Measurements from ENCODE around the gene TAB3. TPM values are rescaled to one million over a fixed set of nuclear protein-coding genes. Genes with fewer than 3 reads are reported as not detected.

TAB3 gene
- total RNA-seq: 27.6 TPM

GRCh38 chrX:30889147-30890140, at the start of gene TAB3:
Gene TAB3 (minus strand): TSS chrX:30889254. CDS start chrX:30859588, 29,666 bp downstream.
- DNase-seq (ENCODE audit: low spot score): peak; percentile 95

GRCh38 chrX:30938295-30938694, 49.2 kb upstream of the TAB3 start:
- no peak for DNase-seq (ENCODE audit: low spot score)

GRCh38 chrX:30935985-30936384, 46.9 kb upstream of the TAB3 start:
- DNase-seq (ENCODE audit: low spot score): no peak

GRCh38 chrX:30931920-30932319, 42.9 kb upstream of the TAB3 start:
- DNase-seq (ENCODE audit: low spot score): no peak

- no peak for DNase-seq (ENCODE audit: low spot score)
These were observed 41.6 kb upstream of the TAB3 start for GRCh38 chrX:30930679-30931078.

- DNase-seq (ENCODE audit: low spot score): no peak
These were observed 41.1 kb upstream of the TAB3 start for GRCh38 chrX:30930143-30930542.

GRCh38 chrX:30920271-30920670, 31.2 kb upstream of the TAB3 start:
- no peak for DNase-seq (ENCODE audit: low spot score)

GRCh38 chrX:30918480-30918879, 29.4 kb upstream of the TAB3 start:
- DNase-seq (ENCODE audit: low spot score): no peak

GRCh38 chrX:30913492-30913891, 24.4 kb upstream of the TAB3 start:
- DNase-seq (ENCODE audit: low spot score): no peak

GRCh38 chrX:30910124-30910860, 21.2 kb upstream of the TAB3 start:
- no peak for DNase-seq (ENCODE audit: low spot score)

GRCh38 chrX:30906726-30907125, 17.7 kb upstream of the TAB3 start:
- DNase-seq (ENCODE audit: low spot score): no peak

GRCh38 chrX:30905321-30905720, 16.3 kb upstream of the TAB3 start:
- DNase-seq (ENCODE audit: low spot score): no peak

- DNase-seq (ENCODE audit: low spot score): no peak
These were observed 15.6 kb upstream of the TAB3 start for GRCh38 chrX:30904632-30905031.

GRCh38 chrX:30904186-30904585, 15.1 kb upstream of the TAB3 start:
- no peak for DNase-seq (ENCODE audit: low spot score)

GRCh38 chrX:30900227-30900626, 11.2 kb upstream of the TAB3 start:
- DNase-seq (ENCODE audit: low spot score): no peak

GRCh38 chrX:30898886-30899285, 9.8 kb upstream of the TAB3 start:
- no peak for DNase-seq (ENCODE audit: low spot score)

GRCh38 chrX:30895370-30895769, 6.3 kb upstream of the TAB3 start:
- DNase-seq (ENCODE audit: low spot score): no peak

- no peak for DNase-seq (ENCODE audit: low spot score)
These were observed 4.2 kb upstream of the TAB3 start for GRCh38 chrX:30893206-30893605.

GRCh38 chrX:30892591-30892990, 3.5 kb upstream of the TAB3 start:
- no peak for DNase-seq (ENCODE audit: low spot score)

GRCh38 chrX:30888526-30889146, 418 bp downstream of the TAB3 start:
- no peak for DNase-seq (ENCODE audit: low spot score)

GRCh38 chrX:30887721-30888120, 1.3 kb downstream of the TAB3 start:
- no peak for DNase-seq (ENCODE audit: low spot score)

- no peak for DNase-seq (ENCODE audit: low spot score)
These were observed 1.8 kb downstream of the TAB3 start for GRCh38 chrX:30887288-30887687.
